GM21619 (cell line): ENCODE results near the gene NOXO1.

ENCODE experiments used
- ATAC-seq: cut with Tn5 transposase; IDR thresholded peaks from one replicate; pipeline ENCODE4 v1.9.1; 2021; ENCODE audit not compliant: unreplicated experiment

The NOXO1 gene

DNA sequence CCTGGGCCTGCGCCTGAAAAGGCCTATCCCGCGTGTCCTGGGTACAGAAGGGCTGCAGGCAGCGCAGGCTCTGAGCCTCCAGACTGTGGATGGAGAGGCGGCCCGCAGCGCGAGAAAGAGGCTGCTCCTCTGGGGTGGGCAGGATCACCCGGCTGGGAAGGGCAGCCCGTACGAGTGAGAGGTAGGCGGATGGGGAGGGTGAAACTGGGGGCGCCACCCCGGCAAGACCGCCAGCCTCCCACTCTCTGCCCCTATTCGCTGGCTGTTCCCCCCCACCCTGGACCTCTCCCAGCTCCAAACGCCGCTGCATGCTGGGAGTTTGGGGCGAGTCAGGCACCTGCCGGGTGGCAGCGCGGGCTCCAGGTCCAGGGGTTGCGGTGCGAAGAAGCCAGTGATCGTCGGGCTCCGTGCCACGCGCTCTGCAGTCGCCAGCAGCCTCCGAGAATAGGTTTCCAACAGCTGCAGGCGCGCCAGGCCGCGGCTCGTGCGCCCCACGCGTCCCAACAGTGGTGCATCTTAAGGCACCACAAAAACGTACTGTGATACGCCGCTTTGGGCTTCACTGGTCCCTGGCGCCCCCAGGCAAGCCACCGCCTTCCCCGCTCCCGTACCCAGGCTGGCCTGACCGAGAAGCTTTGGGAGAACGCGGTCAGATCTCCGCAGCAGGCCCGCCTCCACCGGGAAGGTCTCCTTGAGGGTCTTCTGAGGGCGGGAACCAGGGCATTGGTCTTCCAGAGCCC, 1.1 kb downstream of the NOXO1 start:
- no peak for ATAC-seq

DNA sequence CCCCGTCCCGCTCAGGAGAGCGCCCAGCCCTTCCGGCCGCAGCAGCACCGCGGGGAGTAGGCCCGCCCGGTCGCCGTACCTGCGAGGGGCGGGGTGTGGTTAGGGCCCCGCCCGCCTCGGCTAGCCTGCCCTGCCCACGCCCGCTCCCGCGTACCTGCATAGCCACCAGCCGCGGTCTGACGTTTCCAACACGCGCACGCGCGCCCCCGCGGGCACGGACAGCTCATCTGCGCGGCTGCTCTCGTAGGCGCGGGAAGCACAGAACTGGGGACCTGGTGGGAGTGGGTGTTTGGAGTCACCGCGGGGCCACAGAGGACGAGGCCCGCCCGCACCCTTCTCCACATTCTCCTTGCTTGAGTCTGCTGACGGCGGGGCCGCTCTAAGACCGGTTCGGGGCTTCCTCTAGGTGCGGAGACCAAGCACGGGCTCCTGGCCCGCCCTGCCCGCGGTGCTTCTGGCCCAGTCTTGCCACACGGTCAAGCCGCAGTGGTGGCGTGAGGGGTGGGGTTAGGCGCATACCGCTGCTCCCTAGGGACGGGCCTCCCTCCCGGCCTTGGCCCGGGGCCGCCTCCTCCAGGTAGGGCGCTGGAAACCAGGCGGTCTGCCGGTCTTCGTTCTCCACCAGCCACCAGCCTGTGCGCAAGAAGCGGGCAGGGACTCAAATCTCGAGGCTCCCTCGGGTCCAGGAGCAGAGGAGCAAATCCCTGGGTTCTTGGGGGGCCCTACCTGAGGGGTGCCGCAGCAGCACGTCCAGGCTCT, 1.8 kb downstream of the NOXO1 start:
- ATAC-seq, result no peak

DNA sequence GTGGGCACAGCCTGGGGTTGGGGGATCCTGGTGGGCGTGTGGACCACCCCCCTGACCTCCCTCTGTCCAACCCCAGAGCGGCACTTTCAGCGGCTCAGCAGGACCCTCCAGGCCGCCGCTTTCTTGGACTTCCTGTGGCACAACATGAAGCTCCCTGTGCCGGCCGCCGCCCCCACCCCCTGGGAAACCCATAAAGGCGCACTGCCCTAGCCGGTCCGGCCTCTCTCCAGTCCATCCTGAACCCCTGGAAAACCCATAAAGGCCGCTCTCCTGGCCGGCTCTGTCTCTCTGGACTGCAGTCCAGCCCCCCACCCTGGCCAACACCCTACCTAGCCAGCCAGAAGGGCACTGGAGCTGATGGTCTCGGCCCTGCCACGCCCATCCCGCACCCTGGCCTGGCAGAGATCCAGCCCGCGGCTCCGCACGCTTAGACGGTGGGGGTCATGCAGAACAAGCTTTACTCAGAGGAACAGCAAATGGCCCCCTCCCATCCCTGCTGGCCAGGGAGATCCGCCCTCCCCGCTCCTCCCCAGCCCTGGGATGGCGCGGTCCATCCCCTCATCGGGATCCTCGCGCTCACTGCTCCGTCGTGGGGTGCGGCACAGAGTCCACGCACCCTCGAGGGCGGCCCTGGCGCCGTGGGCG, 2.7 kb downstream of the NOXO1 start:
- no peak for ATAC-seq

DNA sequence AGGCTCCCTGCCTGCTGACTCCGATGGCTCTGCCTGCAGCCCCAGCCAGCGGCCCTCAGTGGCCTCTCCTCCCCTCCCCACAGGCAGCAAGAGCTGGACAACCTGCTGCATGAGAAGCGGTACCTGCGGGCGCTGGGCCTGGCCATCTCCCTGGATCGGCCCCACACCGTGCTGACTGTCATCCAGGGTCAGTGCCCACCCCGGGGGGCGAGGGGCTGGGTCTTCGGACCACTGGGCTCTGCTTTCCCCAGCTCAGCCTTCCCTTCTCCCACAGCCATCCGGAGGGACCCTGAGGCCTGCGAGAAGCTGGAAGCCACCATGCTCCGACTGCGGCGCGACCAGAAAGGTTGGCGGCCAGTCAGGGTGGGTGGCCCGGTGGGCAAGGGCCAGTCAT, 3.4 kb downstream of the NOXO1 start:
- ATAC-seq, result no peak

DNA sequence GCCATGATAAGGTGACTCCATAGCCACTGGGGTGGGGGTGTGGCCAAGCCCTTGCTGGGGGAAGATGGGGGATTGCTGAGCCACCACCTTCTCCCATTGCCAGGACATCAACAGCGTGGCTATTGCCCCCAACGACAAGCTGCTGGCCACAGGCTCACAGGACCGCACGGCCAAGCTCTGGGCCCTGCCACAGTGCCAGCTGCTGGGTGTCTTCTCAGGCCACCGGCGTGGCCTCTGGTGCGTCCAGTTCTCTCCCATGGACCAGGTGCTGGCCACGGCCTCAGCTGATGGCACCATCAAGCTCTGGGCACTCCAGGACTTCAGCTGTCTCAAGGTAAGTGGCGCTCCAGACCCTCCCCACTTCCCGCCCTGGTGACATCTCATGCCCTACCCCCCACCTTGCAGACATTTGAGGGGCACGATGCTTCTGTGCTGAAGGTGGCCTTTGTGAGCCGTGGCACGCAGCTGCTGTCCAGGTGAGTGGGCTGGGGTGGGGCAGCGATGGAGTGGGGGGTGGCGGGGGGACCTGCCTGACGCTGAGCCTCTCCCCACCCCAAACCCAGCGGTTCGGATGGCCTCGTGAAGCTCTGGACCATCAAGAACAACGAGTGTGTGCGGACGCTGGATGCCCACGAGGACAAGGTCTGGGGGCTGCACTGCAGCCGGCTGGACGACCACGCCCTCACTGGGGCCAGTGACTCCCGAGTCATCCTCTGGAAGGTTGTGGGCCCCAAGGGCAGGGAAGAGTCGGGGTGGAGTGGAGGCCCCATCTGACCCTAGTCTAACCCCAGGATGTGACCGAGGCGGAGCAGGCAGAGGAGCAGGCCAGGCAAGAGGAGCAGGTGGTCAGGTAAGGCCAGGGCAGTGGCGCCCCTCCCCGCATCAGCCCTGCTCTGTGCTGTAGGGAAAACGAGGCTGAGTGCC, 4.1 kb downstream of the NOXO1 start:
- no peak for ATAC-seq

DNA sequence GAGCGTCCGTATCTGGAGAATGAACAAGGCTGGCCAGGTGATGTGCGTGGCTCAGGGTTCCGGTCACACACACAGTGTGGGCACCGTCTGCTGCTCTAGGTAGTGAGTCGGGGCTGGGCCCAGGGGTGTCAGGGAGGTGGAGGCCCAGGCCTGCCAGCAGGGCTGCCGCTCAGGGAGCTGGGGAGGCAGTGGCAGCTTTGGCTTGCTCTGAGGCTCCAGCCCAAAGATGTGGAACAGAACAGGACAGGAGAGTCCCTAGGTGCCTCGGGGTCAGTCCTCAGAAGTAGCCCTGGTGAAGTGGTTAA, 5.1 kb downstream of the NOXO1 start:
- no peak for ATAC-seq

DNA sequence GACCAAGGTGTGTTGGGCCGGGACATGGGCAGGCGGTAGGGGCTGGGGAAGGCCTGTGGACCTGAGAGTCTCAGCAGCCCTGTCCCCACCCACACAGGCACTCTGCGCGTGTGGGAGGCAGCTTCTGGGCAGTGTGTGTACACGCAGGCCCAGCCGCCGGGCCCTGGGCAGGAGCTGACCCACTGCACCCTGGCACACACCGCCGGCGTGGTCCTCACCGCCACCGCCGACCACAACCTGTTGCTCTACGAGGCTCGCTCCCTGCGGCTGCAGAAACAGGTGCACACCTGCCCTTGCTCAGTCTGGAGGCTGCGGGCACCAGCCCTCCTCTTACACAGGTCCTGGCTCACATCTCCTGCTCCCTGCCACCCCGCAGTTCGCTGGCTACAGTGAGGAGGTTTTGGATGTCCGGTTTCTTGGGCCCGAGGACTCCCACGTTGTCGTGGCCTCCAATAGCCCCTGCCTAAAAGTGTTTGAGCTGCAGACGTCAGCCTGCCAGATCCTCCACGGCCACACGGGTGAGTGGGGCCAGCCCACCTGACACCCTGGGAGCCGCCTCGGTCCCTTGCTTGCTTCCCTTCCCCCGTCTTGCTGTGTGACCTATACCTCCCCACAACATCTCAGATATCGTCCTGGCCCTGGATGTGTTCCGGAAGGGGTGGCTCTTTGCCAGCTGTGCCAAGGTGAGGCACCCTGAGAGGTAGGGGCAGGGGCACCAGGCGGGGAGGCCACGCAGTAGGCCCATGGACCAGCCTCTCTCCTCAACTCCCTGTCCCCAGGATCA, 5.6 kb downstream of the NOXO1 start:
- no peak for ATAC-seq

DNA sequence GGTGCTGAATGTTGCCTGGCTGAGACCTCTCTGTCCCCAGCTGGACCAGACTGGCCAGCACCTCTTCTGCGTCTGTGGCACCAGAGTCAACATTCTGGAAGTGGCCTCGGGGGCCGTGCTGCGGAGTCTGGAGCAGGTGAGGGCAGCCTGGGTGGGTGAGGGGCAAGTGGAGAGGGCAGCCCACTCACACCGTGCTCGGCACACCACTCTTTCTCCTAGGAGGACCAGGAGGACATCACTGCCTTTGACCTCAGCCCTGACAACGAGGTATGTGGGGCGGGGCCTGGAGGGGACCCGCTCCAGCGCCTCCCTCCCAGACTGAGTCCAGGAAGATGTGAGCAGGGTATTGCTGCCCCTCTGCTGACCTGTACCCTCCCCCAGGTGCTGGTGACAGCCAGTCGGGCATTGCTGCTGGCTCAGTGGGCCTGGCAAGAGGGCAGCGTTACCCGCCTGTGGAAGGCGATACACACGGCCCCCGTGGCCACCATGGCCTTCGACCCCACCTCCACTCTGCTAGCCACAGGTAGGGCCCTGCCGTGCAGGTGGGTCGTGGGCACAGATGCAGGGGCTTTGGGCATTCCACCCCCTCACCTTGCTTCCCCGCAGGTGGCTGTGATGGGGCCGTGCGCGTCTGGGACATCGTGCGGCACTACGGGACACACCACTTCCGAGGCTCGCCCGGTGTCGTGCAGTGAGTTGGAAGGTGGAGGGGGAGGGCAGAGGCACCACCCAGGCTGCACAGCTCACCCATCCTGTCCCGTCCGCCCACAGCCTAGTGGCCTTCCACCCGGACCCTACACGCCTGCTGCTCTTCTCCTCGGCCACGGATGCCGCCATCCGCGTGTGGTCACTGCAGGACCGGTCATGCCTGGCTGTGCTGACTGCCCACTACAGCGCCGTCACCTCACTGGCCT, 6.9 kb downstream of the NOXO1 start:
- no peak for ATAC-seq

DNA sequence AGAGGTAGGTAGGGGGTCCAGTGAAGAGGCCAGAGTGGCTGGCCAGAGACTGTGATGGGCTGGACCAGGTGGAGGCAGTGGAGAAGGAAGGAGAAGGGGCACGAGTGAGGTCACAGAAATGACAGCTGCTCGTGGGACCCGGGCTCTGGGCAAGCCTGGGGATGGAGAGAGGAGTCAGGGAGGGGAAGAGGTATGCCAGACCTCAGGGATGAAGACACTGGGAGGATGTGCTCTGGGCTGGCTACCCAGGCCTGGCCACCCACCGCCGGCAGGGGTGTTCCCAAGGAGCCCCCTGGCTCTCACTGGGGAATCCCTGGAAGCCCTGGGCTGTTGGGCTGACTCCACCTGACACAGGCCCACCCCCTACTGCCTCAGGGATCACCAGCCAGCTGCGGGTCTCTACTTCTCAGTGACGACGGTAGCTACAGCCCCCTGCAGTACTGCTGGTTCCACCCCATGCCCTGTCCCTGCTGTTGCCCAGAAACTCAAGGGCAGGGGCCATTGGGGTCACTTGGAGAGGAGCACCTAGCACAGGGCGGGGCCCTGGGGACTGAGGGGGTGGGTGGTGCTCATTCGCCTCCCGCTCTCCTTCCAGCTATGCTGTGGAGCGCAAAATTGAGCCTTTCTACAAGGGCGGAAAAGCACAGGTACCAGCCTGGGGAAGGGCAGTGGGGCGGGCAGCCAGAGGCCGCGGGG, 7.7 kb downstream of the NOXO1 start:
- ATAC-seq, result no peak

DNA sequence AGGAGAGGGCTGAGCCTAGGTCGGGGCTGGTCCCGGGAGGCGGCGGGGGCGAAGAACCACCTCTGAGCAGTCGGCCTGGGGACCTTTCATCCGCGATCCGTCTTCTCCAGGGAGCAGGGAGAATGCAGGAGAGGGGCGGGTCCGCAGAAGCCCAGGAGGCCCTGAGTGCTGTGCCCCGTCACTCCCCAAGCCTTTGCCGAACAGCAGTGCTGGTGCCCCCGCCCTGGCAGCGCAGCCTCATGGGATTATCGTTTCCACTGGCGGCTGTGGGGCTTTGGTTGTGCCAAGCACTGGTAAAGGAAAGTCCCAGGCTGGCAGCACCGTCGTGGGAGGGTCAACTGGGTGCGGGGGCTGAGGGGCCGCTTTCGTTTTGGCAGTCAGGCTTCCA, 8.8 kb downstream of the NOXO1 start:
- ATAC-seq, result no peak

DNA sequence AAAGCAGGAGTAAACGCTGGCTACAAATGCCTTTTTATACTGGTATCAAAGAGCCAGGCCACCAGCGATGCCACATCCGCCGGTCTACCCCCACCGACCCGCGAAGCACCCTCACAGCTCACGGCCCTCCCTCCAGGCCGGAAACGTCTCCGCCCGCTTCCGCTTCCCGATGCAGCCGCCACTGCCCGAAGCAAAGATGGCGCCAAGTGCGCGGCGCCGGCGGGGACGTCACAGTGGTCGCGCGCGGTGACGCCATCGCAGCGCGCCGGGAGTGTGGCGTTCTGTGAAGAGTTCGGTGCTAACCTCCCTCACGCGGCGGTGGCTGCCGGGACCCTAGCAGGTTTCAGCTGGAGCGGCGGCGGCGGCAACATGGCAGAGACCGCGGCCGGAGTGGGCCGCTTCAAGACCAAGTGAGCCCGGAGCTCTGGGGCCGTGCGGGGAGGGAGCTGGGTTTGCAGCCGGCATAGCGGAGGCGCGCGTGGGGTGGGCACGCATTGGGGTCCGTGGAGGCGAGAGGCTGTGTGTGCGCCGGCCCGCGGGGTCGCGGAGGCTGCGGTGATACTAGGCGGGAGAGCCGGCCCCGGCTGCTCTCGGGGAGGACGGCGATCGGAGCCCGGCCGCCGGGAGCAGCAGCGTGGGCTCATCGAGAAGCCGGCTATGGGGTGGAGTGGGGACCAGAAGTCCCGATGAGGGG, 9.3 kb downstream of the NOXO1 start, which contains the start of gene TBL3:
Gene TBL3, plus strand, starts transcription at position 258 of the 694 bp plus-strand sequence. Its CDS starts 112 bp downstream, at position 370.
- peak; percentile 74 for ATAC-seq

DNA sequence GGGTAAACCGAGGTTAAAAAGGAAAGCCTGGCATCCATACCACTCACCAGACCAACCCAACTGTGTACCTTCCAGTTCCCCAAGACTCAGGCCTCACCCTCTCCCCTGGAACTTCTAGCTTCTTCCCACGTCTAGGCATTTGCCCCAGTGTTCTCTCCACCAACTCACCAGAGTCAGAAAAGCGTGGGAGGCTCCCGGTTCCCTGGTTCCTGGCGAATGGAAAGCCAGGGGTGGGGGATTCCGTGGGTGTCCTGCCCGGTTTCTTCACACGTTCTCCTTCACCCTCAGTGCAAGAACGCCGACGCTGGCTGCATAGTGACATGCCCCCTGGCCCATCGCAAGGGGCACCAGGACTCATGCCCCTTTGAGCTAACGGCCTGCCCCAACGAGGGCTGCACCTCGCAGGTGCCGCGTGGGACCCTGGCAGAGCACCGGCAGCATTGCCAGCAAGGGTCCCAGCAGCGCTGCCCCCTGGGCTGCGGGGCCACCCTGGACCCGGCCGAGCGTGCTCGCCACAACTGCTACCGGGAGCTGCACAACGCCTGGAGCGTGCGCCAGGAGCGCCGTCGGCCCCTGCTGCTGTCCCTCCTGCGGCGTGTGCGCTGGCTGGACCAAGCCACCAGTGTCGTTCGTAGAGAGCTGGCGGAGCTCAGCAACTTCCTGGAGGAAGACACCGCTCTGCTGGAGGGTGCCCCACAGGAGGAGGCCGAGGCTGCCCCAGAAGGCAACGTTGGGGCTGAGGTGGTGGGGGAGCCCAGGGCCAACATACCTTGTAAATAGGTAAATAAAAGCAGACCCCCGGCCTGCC, 12.9 kb downstream of the NOXO1 start:
- no peak for ATAC-seq

DNA sequence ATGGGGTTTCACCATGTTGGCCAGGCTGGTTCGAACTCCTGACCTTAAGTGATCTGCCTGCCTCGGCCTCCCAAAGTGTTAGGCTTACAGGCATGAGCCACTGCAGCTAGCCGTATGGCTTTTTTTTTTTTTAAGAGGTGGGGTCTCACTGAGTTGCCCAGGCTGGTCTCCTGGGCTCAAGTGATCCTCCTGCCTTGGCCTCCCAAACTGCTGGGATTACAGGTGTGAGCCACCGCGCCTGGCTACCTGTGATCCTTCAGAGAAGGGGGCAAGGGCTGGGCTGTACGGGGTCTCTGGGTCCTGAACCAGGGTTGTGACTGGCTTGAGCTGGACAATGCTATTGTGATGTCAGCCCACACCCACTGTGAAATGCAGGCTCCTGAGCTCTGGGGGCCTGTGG, 14.8 kb downstream of the NOXO1 start, which contains the start of gene RNF151:
Gene RNF151, plus strand, starts transcription at position 397 of the 400 bp plus-strand sequence. CDS start 26 bp downstream, outside the sequence.
- no peak for ATAC-seq

DNA sequence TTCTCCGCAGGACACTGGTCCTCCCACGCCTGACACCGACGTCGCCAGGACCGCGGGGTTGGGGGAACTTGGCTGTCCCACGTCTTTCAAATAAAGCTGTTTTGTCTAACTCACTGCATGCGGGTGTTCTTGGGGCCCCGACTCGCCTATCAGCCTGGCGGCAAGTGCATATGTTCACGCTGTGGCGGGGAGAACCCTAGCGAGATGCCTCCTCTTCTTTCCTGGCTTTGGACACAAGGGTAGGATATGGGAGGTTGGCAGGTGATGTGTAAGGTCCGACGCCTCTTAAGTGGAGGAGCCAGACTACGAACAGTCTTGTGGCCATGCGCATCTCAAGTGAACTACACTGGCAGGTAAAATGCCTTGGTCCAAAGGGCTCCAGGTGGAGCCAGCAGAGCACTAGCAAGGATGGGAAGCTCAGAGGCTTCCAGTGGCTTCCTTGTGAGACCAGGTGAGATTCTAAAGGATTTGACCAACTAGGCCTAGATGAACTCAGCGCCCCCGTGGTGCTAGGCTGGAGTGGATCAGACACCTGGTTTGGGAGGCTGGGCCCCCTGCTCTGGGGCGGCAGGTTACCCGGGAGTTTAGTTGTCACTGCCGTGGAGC, 15.8 kb downstream of the NOXO1 start:
- no peak for ATAC-seq

DNA sequence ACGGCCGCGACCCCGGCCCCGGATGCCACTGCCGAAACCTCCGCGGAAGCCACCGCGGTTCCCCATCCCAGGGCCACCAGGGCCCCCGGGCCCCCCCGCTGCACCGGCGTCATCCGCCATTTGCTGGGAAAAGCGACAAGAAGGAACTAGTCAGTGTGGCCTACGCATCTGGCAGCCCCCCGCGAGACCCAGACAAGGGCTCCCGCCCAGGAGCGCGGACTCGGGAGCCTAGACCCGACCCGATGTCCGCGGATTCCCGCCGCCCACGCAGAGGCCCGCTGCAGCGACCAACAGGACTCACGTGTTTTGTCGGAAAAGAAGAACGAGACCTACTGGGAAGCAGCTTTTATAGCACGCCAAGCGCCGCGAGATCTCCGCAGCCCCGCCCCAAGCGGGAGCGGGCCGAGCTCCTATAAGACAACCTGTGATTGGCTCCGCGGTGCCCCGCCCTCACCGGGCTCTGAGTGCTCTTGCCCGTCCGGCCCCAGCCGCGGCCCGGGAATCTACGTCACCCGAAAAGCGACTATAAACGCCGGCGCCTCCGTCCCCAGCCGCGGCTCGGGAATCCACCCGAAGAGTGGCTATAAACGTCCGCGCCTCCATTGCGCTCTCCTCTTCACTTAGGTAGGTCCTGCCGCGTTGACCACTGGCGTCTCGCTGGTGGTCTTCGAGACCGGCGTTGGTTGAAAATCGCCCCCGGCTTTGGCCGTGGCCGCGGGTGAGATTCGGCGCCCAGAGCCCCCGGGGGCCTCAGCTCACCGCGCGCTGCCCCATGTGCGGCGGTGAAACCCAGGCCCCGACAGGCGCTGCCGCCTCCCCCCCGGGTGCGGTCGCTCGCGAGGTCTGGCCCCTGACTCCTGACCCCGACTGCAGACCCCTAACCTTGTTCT, 16.5 kb downstream of the NOXO1 start, which contains the start of gene RPS2:
Gene RPS2, minus strand, starts transcription at position 321 of the 890 bp plus-strand sequence. Its CDS starts 201 bp downstream, at position 120.
- peak; percentile 68 for ATAC-seq
